ENCODE data around the gene ALOX5. TPM values are rescaled to one million over a fixed set of nuclear protein-coding genes. Genes with fewer than 3 reads are reported as not detected.
A peak's percentile ranks its signal among the peaks of the same experiment; 100 is the strongest.

The ALOX5 gene
- polyA plus RNA-seq, 1 of the 3 experiments (the other 2 are of a cell fraction) = not detected

- Histone ChIP-seq H3K4me1 (ENCODE audit: control insufficient read depth in 1 of 2, insufficient read depth in 2 of 2, low read depth in 1 of 2, low read length in 1 of 2) (peaks cover 8 to 26% of the 10 kb centered on the region in 2 experiments; a peak in 2 of 4 replicates), H2AFZ (ENCODE audit: low read depth) (no peak overlapping the region), H3K36me3 (replicated peaks in 1 of 2; ENCODE audit: control insufficient read depth in 1 of 2, insufficient read depth in 2 of 2, low read length in 1 of 2) (no peaks in the 10 kb centered on the region), H3K9me2 (no peaks in the 10 kb centered on the region), H3K27ac (ENCODE audit: low read depth in 2 of 2, low read length in 1 of 2) (peak overlapping the region; percentile 18 to 28; a peak in 3 of 4 replicates), H3F3A (replicated peaks; ENCODE audit: insufficient read depth) (peaks cover 7% of the 10 kb centered on the region), H3K9me3 (no peaks in the 10 kb centered on the region), H4K20me1 (ENCODE audit: insufficient read depth) (no peaks in the 10 kb centered on the region), H3K79me2 (ENCODE audit: insufficient read depth) (no peaks in the 10 kb centered on the region), H3K4me2 (0 out of 2 replicates have a peak overlapping the region, but pooled peaks have one; percentile 20), H3K4me3 (ENCODE audit: low read depth in 2 of 2, low read length in 1 of 2) (no peak overlapping the region), H3K27me3 (ENCODE audit: insufficient read depth) (no peaks in the 10 kb centered on the region), H3K9ac (no peak overlapping the region)
- POLR2A ChIA-PET = no interaction called here
- WGBS (ENCODE audit: low lambda C conversion rate) = 68% methylated on average over 10 of the region's 10 CpGs
- peak; percentile 40 for DNase-seq
- CTCF ChIA-PET = no interaction called here
- TF ChIP-seq JUND (IDR thresholded peaks at IDR 0.05) (no peak), RAD21 (IDR thresholded peaks at IDR 0.05; ENCODE audit: low read length) (no peak), CTCF (IDR thresholded peaks at IDR 0.05) (no peak), SMC3 (IDR thresholded peaks at IDR 0.05; ENCODE audit: low read depth, low read length) (0 out of 2 replicates have a peak, but pooled peaks have one; percentile 9), MXI1 (IDR thresholded peaks at IDR 0.05; ENCODE audit: low read depth, low read length) (no peak), GATA2 (CRISPR knock-in tag; IDR thresholded peaks at IDR 0.05) (peak; percentile 33; the same call in 1 of the 2 replicates), TEAD4 (IDR thresholded peaks at IDR 0.05; ENCODE audit: borderline replicate concordance, insufficient read depth) (no peak), FOXM1 (IDR thresholded peaks at IDR 0.05; ENCODE audit: low read depth) (no peak), FOXJ3 (CRISPR knock-in tag; IDR thresholded peaks at IDR 0.05) (no peak), PBX3 (IDR thresholded peaks at IDR 0.05) (0 out of 2 replicates have a peak, but pooled peaks have one; percentile 35), NRF1 (IDR thresholded peaks at IDR 0.05; ENCODE audit: low read depth, low read length) (no peak), EZH2phosphoT487 (IDR thresholded peaks at IDR 0.05; ENCODE audit: borderline replicate concordance, low read depth) (no peak), RXRA (IDR thresholded peaks at IDR 0.05; ENCODE audit: borderline replicate concordance, low read depth) (no peak), NFIC (IDR thresholded peaks at IDR 0.05; ENCODE audit: borderline replicate concordance) (no peak), TAF1 (IDR thresholded peaks at IDR 0.05; ENCODE audit: borderline replicate concordance, low read depth, low read length) (no peak), REST (IDR thresholded peaks at IDR 0.05; ENCODE audit: low read depth, low read length) (no peak), USF1 (IDR thresholded peaks at IDR 0.05; ENCODE audit: borderline replicate concordance, low read depth) (peak; percentile 42; the same call in 1 of the 2 replicates), ELF1 (IDR thresholded peaks at IDR 0.05) (no peak), MAX (IDR thresholded peaks at IDR 0.05; ENCODE audit: low read depth) (no peak), EP300 (IDR thresholded peaks at IDR 0.05; ENCODE audit: borderline replicate concordance in 1 of 2, low read depth in 1 of 2, low read length in 1 of 2) (0 out of 4 replicates have a peak, but pooled peaks have one; percentile 9 to 20), FOSL2 (IDR thresholded peaks at IDR 0.05; ENCODE audit: borderline replicate concordance, low read depth) (no peak), YY1 (IDR thresholded peaks at IDR 0.05; ENCODE audit: low read depth) (no peak), RCOR1 (IDR thresholded peaks at IDR 0.05; ENCODE audit: low read length) (no peak), TCF12 (IDR thresholded peaks at IDR 0.05) (peak; percentile 49; the same call in 1 of the 2 replicates), RFX5 (IDR thresholded peaks at IDR 0.05; ENCODE audit: low read length) (no peak), SIN3A (IDR thresholded peaks at IDR 0.05; ENCODE audit: borderline replicate concordance, low read depth, low read length) (no peak)
These were observed 96.3 kb downstream of the ALOX5 start for GRCh38 chr10:45470098-45471012.

Measured in SK-N-SH (cell line).